Transverse colon (tissue), 4 donors: ENCODE measurements around the gene FADD. TPM values are rescaled to one million over a fixed set of nuclear protein-coding genes. Genes with fewer than 3 reads are reported as not detected.

Experiments used
- DNase-seq: peaks from one replicate; pipeline ENCODE4 v3.0.0-alpha.2; 2019
- H3K27ac ChIP-seq, 4 donors: fragments of 200-600 bp; sonication (generic); 2 replicates each; pipeline ENCODE4 v1.5.1; 2016 to 2018; ENCODE audit warnings: inconsistent platforms in 4 of 4
- H3K27me3 ChIP-seq: fragments of 200-600 bp; sonication (generic); 2 replicates; pipeline ENCODE4 v1.5.1; 2017; ENCODE audit warnings: inconsistent platforms
- H3K36me3 ChIP-seq, 4 donors: fragments of 200-600 bp; sonication (generic); 2 replicates each; pipeline ENCODE4 v1.5.1; 2017 to 2019; ENCODE audit warnings: inconsistent platforms in 4 of 4
- H3K4me1 ChIP-seq, 4 donors: fragments of 200-600 bp; sonication (generic); 2 replicates each; pipeline ENCODE4 v1.5.1; 2017 to 2020; ENCODE audit warnings: inconsistent platforms in 4 of 4
- H3K4me3 ChIP-seq, 4 donors: fragments of 200-600 bp; sonication (generic); 1 replicate in 1 of 4; 2 replicates in 3 of 4; pipeline versions ENCODE4 v1.5.1 to v1.6.1; 2017 to 2019; ENCODE audit warnings: inconsistent platforms in 4 of 4
- H3K9me3 ChIP-seq, 2 donors: fragments of 200-600 bp; sonication (generic); 2 replicates each; pipeline ENCODE4 v1.5.1; 2017 to 2019; ENCODE audit warnings: inconsistent platforms in 2 of 2
- CTCF ChIP-seq, 5 experiments: fragments of 200-600 bp in 3 of 5; fragments of 450-650 bp in 2 of 5; sonication (generic) in 3 of 5; IDR thresholded peaks; 1 replicate in 2 of 5; 2 replicates in 3 of 5; pipeline ENCODE4 v1.5.1; 2016 to 2017; ENCODE audit warnings: antibody characterized with exemption in 5 of 5, inconsistent platforms in 3 of 5, mild to moderate bottlenecking in 2 of 5, moderate library complexity in 1 of 5
- EP300 ChIP-seq: sonication (generic); formaldehyde crosslinking; IDR thresholded peaks from one replicate; pipeline ENCODE4 v1.6.1; 2017; ENCODE audit warnings: antibody characterized with exemption, low read depth
- POLR2A ChIP-seq: fragments of 450-650 bp; IDR thresholded peaks from one replicate; pipeline ENCODE4 v1.6.1; 2016; ENCODE audit warnings: antibody characterized with exemption, mild to moderate bottlenecking, moderate library complexity
- POLR2AphosphoS5 ChIP-seq, 3 donors: sonication (generic); formaldehyde crosslinking; IDR thresholded peaks; one replicate each; pipeline ENCODE4 v1.6.1; 2016; ENCODE audit warnings: antibody characterized with exemption in 3 of 3
- WGBS, 2 donors: methylation state at CpG; one replicate each; pipeline ENCODE4 v1.1.5; 2018; ENCODE audit warnings: low coverage in 1 of 2; 5-methylcytosine and 5-hydroxymethylcytosine counted together
- in situ Hi-C, 4 donors: fragments of 200-750 bp; cut with MboI; loops; one replicate each; pipeline versions ENCODE4 v1.15.0 to v1.15.1; 2017; ENCODE audit warnings: low sequenced_read_pairs in 3 of 4, low pct_ligation_motif_present in 1 of 4, low pct_unique_long_range_greater_than_20kb in 1 of 4
- intact Hi-C: fragments of 100-400 bp; cut with DNase I; formaldehyde crosslinking; loops from one replicate; pipeline ENCODE4 v1.15.1; 2023; ENCODE audit warnings: low total_unique reads
- total RNA-seq, 4 donors: library from RNA; depleted of rRNA; stranded (reverse); fragments of >200 nt; gene quantifications; one replicate each; pipeline ENCODE4 v1.1.0, GENCODE V29; 2016

FADD gene
- total RNA-seq, 4 donors from 2014 or later: 24.5 to 42.3 (median 31.5) TPM

GRCh38 chr11:70175236-70175698 is 27.8 kb upstream of the FADD start:
- TF ChIP-seq CTCF (IDR thresholded peaks at IDR 0.05): no peak
- TF ChIP-seq POLR2A: no peak
- no peak for TF ChIP-seq POLR2AphosphoS5 (IDR thresholded peaks at IDR 0.05)
- TF ChIP-seq EP300: no peak
- intact Hi-C loops: no loop called here
- in situ Hi-C loops: loop anchor here in 3 of 4 donors (25.0 kb wide), 2 partner anchors 463 to 488 kb away; partner anchors contain the start of genes LTO1 (in 2 of the 3) and FGF19 (in 1 of the 3)
- H3K4me3 ChIP-seq: no peak overlapping the region
- no peak for DNase-seq
- no peaks in the 10 kb centered on the region for H3K9me3 ChIP-seq
- H3K27ac ChIP-seq: no peak overlapping the region
- WGBS, 2 donors: 71 to 80% methylated on average over 4 to 15 of the region's 15 CpGs
- no peaks in the 10 kb centered on the region for H3K4me1 ChIP-seq
- H3K36me3 ChIP-seq: no peaks in the 10 kb centered on the region
- H3K27me3 ChIP-seq: no peaks in the 10 kb centered on the region

GRCh38 chr11:70176940-70177689 is 26.0 kb upstream of the FADD start:
- TF ChIP-seq EP300: no peak
- no peak for TF ChIP-seq POLR2AphosphoS5 (IDR thresholded peaks at IDR 0.05)
- peak; percentile 39 to 64 (median 52) for TF ChIP-seq CTCF (IDR thresholded peaks at IDR 0.05)
- TF ChIP-seq POLR2A: no peak
- Histone ChIP-seq H3K4me3 (no peak overlapping the region), H3K27me3 (no peaks in the 10 kb centered on the region)

DNA sequence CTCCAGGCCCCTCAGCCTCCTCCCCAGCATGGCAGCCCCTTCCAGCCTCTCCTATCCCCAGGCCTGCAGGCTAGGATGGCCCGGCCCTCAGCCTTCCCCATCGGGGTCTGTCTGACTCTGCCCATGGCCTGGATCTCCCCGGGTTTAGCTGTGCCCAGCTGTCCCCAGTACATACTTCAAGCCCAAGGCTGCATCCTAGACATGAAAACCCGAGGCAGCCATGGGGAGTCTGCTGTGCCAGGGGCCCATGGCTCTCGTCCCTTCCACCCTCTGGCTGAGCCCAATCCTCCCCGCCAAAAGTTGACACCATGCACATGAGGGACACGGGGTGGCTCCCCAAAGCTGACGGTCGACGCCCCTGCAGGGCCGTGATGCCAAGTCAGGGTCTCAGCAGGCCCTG is 22.2 kb upstream of the FADD start:
- 80% methylated on average over 6 of the region's 11 CpGs; no CpG with 5 or more reads in 1 of the 2 donors for WGBS, 2 donors
- in situ Hi-C loops (loop anchor here in 3 of 4 donors (10.0 to 25.0 kb wide), 3 partner anchors 256 to 494 kb away; partner anchors contain the start of genes LTO1 (in 2 of the 3) and FGF19 (in 1 of the 3)), intact Hi-C loops (no loop called here)
- Histone ChIP-seq H3K4me1 (no peaks in the 10 kb centered on the region), H3K27me3 (peaks cover 8% of the 10 kb centered on the region), H3K36me3 (no peaks in the 10 kb centered on the region), H3K27ac (no peak overlapping the region), H3K4me3 (no peak overlapping the region), H3K9me3 (no peaks in the 10 kb centered on the region)
- no peak for DNase-seq
- TF ChIP-seq CTCF (IDR thresholded peaks at IDR 0.05): no peak
- TF ChIP-seq EP300: no peak
- no peak for TF ChIP-seq POLR2AphosphoS5 (IDR thresholded peaks at IDR 0.05)
- no peak for TF ChIP-seq POLR2A

More at GRCh38 chr11:70176940-70177689, 26.0 kb upstream of the FADD start:
- 80% methylated on average over 39 of the region's 39 CpGs; no CpG with 5 or more reads in 1 of the 2 donors for WGBS, 2 donors
- no peaks in the 10 kb centered on the region for H3K9me3 ChIP-seq
- in situ Hi-C loops: loop anchor here in 3 of 4 donors (25.0 kb wide), 2 partner anchors 465 to 490 kb away; partner anchors contain the start of genes LTO1 (in 2 of the 3) and FGF19 (in 1 of the 3)
- intact Hi-C loops: no loop called here
- H3K36me3 ChIP-seq: no peaks in the 10 kb centered on the region
- no peaks in the 10 kb centered on the region for H3K4me1 ChIP-seq
- peak; percentile 46 for DNase-seq
- no peak overlapping the region for H3K27ac ChIP-seq

DNA sequence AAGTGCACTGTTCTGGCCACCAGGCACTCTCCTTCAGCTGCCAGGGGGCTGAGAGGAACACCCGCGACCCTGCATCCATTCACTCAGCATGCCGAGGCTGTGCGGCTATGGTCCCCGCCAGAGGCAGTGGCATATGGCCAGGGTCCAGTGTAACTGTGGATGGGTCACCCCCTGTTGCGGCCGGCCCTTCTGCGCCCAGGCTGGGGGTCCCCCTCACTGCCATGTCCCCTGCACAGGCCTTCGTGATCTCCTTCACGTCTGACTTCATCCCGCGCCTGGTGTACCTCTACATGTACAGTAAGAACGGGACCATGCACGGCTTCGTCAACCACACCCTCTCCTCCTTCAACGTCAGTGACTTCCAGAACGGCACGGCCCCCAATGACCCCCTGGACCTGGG is 20.8 kb upstream of the FADD start:
- H3K36me3 ChIP-seq: no peaks in the 10 kb centered on the region
- TF ChIP-seq POLR2AphosphoS5 (IDR thresholded peaks at IDR 0.05): no peak
- TF ChIP-seq EP300: no peak
- TF ChIP-seq POLR2A: no peak
- TF ChIP-seq CTCF (IDR thresholded peaks at IDR 0.05): no peak
- no peak overlapping the region for H3K4me3 ChIP-seq
- no peaks in the 10 kb centered on the region for H3K4me1 ChIP-seq
- WGBS, 2 donors: 87 to 88% methylated on average over 9 to 18 of the region's 18 CpGs
- in situ Hi-C loops (loop anchor here in 3 of 4 donors (10.0 to 25.0 kb wide), 3 partner anchors 257 to 495 kb away; partner anchors contain the start of genes LTO1 (in 2 of the 3) and FGF19 (in 1 of the 3)), intact Hi-C loops (no loop called here)
- H3K27me3 ChIP-seq: peaks cover 8% of the 10 kb centered on the region
- no peak for DNase-seq
- H3K27ac ChIP-seq: no peak overlapping the region
- no peaks in the 10 kb centered on the region for H3K9me3 ChIP-seq
